ENCODE results near the gene SGPP2.

Gene SGPP2

DNA sequence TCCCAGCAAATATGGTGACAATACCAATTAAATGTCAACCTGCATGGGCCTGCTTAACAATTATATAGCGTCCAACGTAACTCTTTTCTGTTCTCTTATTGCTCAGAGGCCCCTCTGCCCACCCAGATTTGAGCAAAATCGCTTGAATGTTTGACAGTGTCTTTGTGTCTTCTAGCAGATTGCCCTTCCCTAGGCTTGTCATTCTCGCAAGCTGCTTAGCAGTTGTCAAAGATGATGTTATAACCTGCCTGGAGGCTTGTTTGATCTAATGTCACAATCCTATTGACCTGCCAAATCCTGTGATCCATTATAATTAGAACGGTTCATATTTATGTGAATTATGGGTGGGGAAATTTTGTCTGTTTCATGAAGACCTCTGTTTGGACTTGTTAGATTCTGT, 122.7 kb downstream of the SGPP2 start:
- TF ChIP-seq, protein P1, sequence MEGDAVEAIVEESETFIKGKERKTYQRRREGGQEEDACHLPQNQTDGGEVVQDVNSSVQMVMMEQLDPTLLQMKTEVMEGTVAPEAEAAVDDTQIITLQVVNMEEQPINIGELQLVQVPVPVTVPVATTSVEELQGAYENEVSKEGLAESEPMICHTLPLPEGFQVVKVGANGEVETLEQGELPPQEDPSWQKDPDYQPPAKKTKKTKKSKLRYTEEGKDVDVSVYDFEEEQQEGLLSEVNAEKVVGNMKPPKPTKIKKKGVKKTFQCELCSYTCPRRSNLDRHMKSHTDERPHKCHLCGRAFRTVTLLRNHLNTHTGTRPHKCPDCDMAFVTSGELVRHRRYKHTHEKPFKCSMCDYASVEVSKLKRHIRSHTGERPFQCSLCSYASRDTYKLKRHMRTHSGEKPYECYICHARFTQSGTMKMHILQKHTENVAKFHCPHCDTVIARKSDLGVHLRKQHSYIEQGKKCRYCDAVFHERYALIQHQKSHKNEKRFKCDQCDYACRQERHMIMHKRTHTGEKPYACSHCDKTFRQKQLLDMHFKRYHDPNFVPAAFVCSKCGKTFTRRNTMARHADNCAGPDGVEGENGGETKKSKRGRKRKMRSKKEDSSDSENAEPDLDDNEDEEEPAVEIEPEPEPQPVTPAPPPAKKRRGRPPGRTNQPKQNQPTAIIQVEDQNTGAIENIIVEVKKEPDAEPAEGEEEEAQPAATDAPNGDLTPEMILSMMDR (IDR thresholded peaks at IDR 0.05; ENCODE audit: low read depth, low read length) = no peak

DNA sequence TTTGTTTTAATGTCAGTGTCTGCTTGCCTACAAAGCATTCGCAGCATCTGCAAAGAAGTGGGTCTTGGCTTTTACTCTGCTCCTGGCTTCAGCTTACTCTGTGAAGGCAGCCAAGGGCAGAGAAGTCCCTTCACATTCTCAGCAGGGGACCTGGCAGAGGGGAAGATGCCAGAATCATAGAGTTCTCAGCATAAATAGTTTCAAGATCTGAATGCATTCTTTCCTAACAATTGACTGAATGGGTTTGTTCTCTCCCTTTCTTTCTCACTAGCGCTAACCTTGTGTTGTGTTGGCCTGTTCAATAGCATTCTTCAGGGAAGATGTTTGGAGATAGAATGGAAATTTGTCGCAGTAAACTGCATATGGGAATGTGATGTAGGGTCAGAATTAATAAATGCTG, 124.6 kb downstream of the SGPP2 start:
- peak in 1 of 2 donors; percentile 49 for DNase-seq (ENCODE audit: low read depth in 2 of 2)
- TF ChIP-seq, protein P1 (IDR thresholded peaks at IDR 0.05; ENCODE audit: low read depth, low read length) = no peak
- no peak overlapping the region for H3K4me3 ChIP-seq (replicated peaks in 1 of 2; ENCODE audit: low read depth in 2 of 2, low read length in 2 of 2)

More for the DNA sequence above, 122.7 kb downstream of the SGPP2 start:
- DNase-seq (ENCODE audit: low read depth in 2 of 2) = no peak
- H3K4me3 ChIP-seq (replicated peaks in 1 of 2; ENCODE audit: low read depth in 2 of 2, low read length in 2 of 2) = no peak overlapping the region

DNA sequence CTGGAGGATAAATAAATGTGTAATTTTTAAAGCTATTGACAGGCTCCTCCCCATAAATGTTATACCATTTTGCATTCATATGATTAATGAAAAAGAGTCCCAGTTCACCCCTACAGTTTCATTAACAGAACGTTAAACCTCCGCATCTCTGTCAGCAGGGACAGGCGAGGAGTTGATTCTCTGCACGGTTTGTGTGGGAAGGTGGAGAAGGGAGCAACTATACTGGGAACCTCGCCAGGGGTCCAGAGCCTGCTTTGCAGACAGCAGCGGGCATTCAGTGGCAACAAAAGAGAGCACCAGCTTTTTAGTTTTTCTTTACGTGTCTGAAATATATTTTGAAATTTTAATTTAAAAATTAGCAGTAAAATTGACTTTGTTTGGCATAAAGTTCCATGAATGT, 130.2 kb downstream of the SGPP2 start:
- no peak for DNase-seq (ENCODE audit: low read depth in 2 of 2)
- TF ChIP-seq, protein P1 (IDR thresholded peaks at IDR 0.05; ENCODE audit: low read depth, low read length) = no peak
- H3K4me3 ChIP-seq (replicated peaks in 1 of 2; ENCODE audit: low read depth in 2 of 2, low read length in 2 of 2) = no peak overlapping the region

DNA sequence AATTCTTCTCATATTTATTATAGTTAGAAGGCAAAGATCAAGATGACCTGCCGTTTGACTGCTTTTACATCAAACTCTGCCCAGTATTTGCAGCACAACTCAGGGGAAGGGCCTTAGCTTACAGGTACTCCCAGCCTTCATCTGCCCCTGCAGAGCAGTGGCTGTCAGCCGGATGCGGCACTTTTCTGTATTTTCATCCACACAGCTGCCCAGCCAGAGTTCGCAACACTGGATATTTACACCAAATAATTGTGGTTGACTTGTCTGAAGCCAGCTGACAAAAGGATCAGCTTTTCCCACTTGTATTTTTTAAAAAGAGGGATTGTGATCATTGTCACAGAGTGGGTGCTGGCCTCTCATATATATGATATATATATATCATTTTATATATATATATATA, 136.8 kb downstream of the SGPP2 start:
- TF ChIP-seq, protein P1 (IDR thresholded peaks at IDR 0.05; ENCODE audit: low read depth, low read length) = no peak
- H3K4me3 ChIP-seq (replicated peaks in 1 of 2; ENCODE audit: low read depth in 2 of 2, low read length in 2 of 2) = no peak overlapping the region
- no peak for DNase-seq (ENCODE audit: low read depth in 2 of 2)

DNA sequence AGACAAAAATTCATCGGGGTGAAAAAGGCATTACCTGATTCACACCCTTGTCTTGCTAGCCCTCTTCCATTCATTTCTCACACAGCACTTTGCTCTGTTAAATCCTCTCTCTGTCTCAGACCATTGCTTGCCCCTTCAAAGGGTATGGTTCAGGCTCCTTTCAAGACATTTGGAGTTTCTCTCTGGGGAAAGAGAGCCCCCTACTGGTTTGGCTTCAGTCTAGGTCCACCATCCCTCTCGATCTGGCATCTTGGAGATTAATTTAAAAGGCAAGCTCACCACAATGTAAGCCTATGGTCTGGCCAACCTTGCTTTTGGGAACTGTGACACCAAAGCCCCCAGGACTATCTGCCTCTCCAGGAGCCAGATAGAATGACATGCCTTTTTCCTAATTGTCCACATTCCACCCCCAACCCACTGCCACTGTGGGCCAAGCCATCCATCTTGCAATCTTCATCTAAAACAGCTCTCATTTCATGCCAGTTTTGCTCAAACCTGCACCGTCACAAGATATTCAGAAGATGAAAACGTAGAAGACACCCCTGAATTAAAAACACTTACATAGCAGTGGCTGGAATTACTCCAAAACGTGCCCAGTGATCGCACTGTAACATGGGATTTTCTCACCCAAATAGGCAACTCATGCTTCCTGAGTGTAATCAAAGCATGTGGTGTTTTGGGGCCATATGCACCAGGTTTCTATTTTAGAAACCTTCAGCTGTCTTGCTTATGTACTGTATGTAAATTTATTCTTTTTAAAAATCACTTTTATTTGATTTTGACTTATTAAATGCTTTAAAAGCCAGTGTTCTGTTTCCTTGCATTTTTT, 137.7 kb downstream of the SGPP2 start:
- TF ChIP-seq, protein P1 (IDR thresholded peaks at IDR 0.05; ENCODE audit: low read depth, low read length) = peak; percentile 75
- H3K4me3 ChIP-seq (replicated peaks in 1 of 2; ENCODE audit: low read depth in 2 of 2, low read length in 2 of 2) = no peak overlapping the region
- DNase-seq (ENCODE audit: low read depth in 2 of 2) = peak; percentile 68 to 79

DNA sequence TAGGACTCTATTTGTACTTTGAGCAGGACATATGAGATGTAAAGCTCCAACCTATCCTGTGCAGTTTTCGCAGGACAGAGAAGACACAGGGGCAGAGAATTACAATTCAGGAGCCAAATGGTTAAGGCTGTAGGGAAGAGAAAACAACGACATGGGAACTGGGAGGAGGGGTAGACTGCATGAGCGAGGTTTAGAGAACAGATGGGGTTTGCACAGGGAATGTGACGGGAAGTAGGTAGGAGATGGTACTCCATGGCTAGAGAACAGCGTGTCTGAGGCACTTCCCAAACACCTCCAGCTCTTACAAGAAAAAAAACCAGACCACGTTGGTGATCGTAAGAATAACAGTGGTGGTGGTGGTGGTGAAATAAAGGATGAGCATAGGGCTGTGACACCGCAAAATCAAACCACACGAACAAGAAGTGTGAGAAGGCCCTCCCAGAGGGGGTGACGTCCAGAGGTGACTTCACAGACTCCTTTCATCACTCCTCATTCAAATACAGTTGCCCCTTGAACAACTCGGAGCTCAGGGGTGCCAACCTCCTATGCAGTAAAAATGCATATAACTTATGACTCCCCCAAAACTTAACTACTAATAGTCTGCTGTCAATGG, 138.9 kb downstream of the SGPP2 start:
- H3K4me3 ChIP-seq (replicated peaks in 1 of 2; ENCODE audit: low read depth in 2 of 2, low read length in 2 of 2) = no peak overlapping the region
- no peak for DNase-seq (ENCODE audit: low read depth in 2 of 2)
- TF ChIP-seq, protein P1 (IDR thresholded peaks at IDR 0.05; ENCODE audit: low read depth, low read length) = no peak
